ENCODE data around the gene OPA3. TPM values are rescaled to one million over a fixed set of nuclear protein-coding genes. Genes with fewer than 3 reads are reported as not detected.

Gene OPA3
- total RNA-seq, 1 donor from 2014 or later = 3.7 TPM

DNA sequence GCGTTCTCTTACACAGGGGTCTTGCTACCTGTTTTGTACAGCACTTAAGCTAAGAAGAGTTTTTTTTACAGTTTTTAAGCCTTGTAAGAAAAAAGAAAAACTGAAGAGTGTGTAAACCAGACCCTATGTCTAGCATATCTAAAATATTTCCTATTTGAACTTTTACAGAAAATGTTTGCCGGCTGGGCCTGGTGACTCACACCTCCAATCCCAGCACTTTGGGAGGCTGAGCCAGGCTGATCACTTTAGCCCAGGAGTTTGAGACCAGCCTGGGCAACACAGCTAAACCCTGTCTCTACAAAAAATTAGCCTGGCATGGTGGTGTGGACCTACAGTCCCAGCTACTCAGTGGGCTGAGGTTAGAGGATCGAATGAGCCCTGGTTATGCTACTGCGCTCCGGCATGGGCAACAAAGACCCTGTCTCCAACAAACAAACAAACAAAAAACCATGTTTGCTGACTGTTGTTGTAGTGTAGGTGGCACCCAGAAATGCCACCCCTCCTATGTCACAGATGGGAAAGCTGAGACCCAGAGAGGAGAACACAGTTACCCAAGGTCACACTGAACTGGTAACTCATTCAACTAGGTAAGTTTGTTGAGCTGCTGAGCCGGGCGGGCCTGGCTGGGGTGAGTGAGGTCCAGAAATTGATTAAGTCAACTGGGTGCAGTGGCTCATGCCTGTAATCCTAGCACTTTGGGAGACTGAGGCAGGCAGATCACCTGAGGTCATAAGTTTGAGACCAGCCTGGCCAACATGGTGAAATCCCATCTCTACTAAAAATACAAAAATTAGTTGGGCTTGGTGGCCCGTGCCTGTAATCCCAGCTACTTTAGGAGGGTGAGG, 79.2 kb downstream of the OPA3 start:
- H4K20me1 ChIP-seq (ENCODE audit: low read depth) = peaks cover 26% of the 10 kb centered on the region
- Mint-ChIP-seq H3K9me3 (no peaks in the 10 kb centered on the region), H3K36me3 (no peaks in the 10 kb centered on the region), H3K27ac (no peak overlapping the region), H3K4me3 (peak overlapping the region; percentile 81), H3K27me3 (ENCODE audit: insufficient read depth, low read depth) (peaks cover 5% of the 10 kb centered on the region), H3K4me1 (peaks cover 19% of the 10 kb centered on the region)
- TF ChIP-seq, protein P1, sequence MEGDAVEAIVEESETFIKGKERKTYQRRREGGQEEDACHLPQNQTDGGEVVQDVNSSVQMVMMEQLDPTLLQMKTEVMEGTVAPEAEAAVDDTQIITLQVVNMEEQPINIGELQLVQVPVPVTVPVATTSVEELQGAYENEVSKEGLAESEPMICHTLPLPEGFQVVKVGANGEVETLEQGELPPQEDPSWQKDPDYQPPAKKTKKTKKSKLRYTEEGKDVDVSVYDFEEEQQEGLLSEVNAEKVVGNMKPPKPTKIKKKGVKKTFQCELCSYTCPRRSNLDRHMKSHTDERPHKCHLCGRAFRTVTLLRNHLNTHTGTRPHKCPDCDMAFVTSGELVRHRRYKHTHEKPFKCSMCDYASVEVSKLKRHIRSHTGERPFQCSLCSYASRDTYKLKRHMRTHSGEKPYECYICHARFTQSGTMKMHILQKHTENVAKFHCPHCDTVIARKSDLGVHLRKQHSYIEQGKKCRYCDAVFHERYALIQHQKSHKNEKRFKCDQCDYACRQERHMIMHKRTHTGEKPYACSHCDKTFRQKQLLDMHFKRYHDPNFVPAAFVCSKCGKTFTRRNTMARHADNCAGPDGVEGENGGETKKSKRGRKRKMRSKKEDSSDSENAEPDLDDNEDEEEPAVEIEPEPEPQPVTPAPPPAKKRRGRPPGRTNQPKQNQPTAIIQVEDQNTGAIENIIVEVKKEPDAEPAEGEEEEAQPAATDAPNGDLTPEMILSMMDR (IDR thresholded peaks at IDR 0.05) = no peak
- TF ChIP-seq EZH2phosphoT487 (IDR thresholded peaks at IDR 0.05) (no peak), EZH2 (IDR thresholded peaks at IDR 0.05) (no peak)
- no peak overlapping the region for H2AFZ ChIP-seq (replicated peaks)
- H3K79me2 ChIP-seq (ENCODE audit: low read depth) = peaks cover 32% of the 10 kb centered on the region
- DNase-seq (ENCODE audit: low spot score) = no peak
- no peak overlapping the region for H3K27ac ChIP-seq
- peaks cover 51% of the 10 kb centered on the region for H3F3A ChIP-seq (ENCODE audit: low read depth)
- peaks cover 5% of the 10 kb centered on the region for H3K27me3 ChIP-seq
- H3K4me2 ChIP-seq = no peak overlapping the region
- no peaks in the 10 kb centered on the region for H3K4me1 ChIP-seq
- H3K9ac ChIP-seq = no peak overlapping the region
- no peak overlapping the region for H3K4me3 ChIP-seq
- no peaks in the 10 kb centered on the region for H3K36me3 ChIP-seq
- no peaks in the 10 kb centered on the region for H3K9me3 ChIP-seq (ENCODE audit: low read depth)

GRCh38 chr19:45503909-45504308, 80.7 kb downstream of the OPA3 start:
- peaks cover 50% of the 10 kb centered on the region for H3F3A ChIP-seq (ENCODE audit: low read depth)
- TF ChIP-seq EZH2phosphoT487 (IDR thresholded peaks at IDR 0.05) (no peak), EZH2 (IDR thresholded peaks at IDR 0.05) (no peak)
- TF ChIP-seq, protein P1 (IDR thresholded peaks at IDR 0.05) = no peak
- H3K27me3 Mint-ChIP-seq (ENCODE audit: insufficient read depth, low read depth) = peaks cover 16% of the 10 kb centered on the region
- H3K4me1 Mint-ChIP-seq = peaks cover 17% of the 10 kb centered on the region
- no peak overlapping the region for H2AFZ ChIP-seq (replicated peaks)
- no peak for DNase-seq (ENCODE audit: low spot score)
- no peaks in the 10 kb centered on the region for H3K9me3 Mint-ChIP-seq
- H3K79me2 ChIP-seq (ENCODE audit: low read depth) = peaks cover 18% of the 10 kb centered on the region
- peaks cover 12% of the 10 kb centered on the region for H4K20me1 ChIP-seq (ENCODE audit: low read depth)
- H3K9me3 ChIP-seq (ENCODE audit: low read depth) = no peaks in the 10 kb centered on the region
- no peak overlapping the region for H3K4me3 ChIP-seq
- H3K9ac ChIP-seq = no peak overlapping the region
- no peak overlapping the region for H3K4me3 Mint-ChIP-seq
- no peak overlapping the region for H3K4me2 ChIP-seq
- H3K27ac ChIP-seq = no peak overlapping the region
- no peak overlapping the region for H3K27ac Mint-ChIP-seq
- H3K27me3 ChIP-seq = peaks cover 20% of the 10 kb centered on the region
- peaks cover 3% of the 10 kb centered on the region for H3K4me1 ChIP-seq
- H3K36me3 ChIP-seq = no peaks in the 10 kb centered on the region
- H3K36me3 Mint-ChIP-seq = no peaks in the 10 kb centered on the region

GRCh38 chr19:45502111-45502510, 82.5 kb downstream of the OPA3 start:
- Histone ChIP-seq H3K4me2 (no peak overlapping the region), H3K36me3 (no peaks in the 10 kb centered on the region), H4K20me1 (ENCODE audit: low read depth) (peaks cover 7% of the 10 kb centered on the region), H3K9ac (no peak overlapping the region), H2AFZ (replicated peaks) (no peak overlapping the region), H3F3A (ENCODE audit: low read depth) (peaks cover 51% of the 10 kb centered on the region), H3K79me2 (ENCODE audit: low read depth) (no peaks in the 10 kb centered on the region), H3K27me3 (peaks cover 38% of the 10 kb centered on the region), H3K4me3 (no peak overlapping the region), H3K27ac (no peak overlapping the region), H3K9me3 (ENCODE audit: low read depth) (no peaks in the 10 kb centered on the region), H3K4me1 (peaks cover 13% of the 10 kb centered on the region)
- H3K9me3 Mint-ChIP-seq = no peaks in the 10 kb centered on the region
- H3K4me1 Mint-ChIP-seq = peaks cover 28% of the 10 kb centered on the region
- no peak for TF ChIP-seq EZH2phosphoT487 (IDR thresholded peaks at IDR 0.05)
- TF ChIP-seq, protein P1 (IDR thresholded peaks at IDR 0.05) = no peak
- no peak for TF ChIP-seq EZH2 (IDR thresholded peaks at IDR 0.05)
- no peak overlapping the region for H3K27ac Mint-ChIP-seq
- H3K27me3 Mint-ChIP-seq (ENCODE audit: insufficient read depth, low read depth) = peaks cover 27% of the 10 kb centered on the region
- no peak overlapping the region for H3K4me3 Mint-ChIP-seq
- no peak for DNase-seq (ENCODE audit: low spot score)
- H3K36me3 Mint-ChIP-seq = no peaks in the 10 kb centered on the region
